Measurements from ENCODE around the gene CFAP119. TPM values are rescaled to one million over a fixed set of nuclear protein-coding genes. Genes with fewer than 3 reads are reported as not detected.

The CFAP119 gene
- total and polyA plus RNA-seq, 8 donors, result 5.1 to 10.9 (median 6.8) TPM

GRCh38 chr16:30750876-30751465 lies 10.9 kb downstream of the CFAP119 start:
- Histone ChIP-seq H3K4me1 (peaks cover 4 to 20% of the 10 kb centered on the region in 2 donors), H3K9me3 (no peaks in the 10 kb centered on the region), H3K27ac (no peak overlapping the region), H3K36me3 (peaks cover 0 to 56% of the 10 kb centered on the region in 2 donors), H3K27me3 (no peaks in the 10 kb centered on the region), H3K4me3 (no peak overlapping the region)
- intact Hi-C loops (cut with DNase I), result no loop called here
- no peak for ATAC-seq
- TF ChIP-seq CTCF (IDR thresholded peaks at IDR 0.05), result no peak
- peak in 2 of 4 donors; percentile 29 to 49 for DNase-seq

GRCh38 chr16:30750201-30750600 lies 11.7 kb downstream of the CFAP119 start:
- intact Hi-C loops (cut with DNase I), result no loop called here
- H3K9me3 ChIP-seq, result no peaks in the 10 kb centered on the region
- TF ChIP-seq CTCF (IDR thresholded peaks at IDR 0.05), result no peak
- ATAC-seq (no peak), DNase-seq (no peak)
- peaks cover 0 to 54% of the 10 kb centered on the region in 2 donors for H3K36me3 ChIP-seq
- no peak overlapping the region for H3K27ac ChIP-seq
- H3K27me3 ChIP-seq, result no peaks in the 10 kb centered on the region
- no peak overlapping the region for H3K4me3 ChIP-seq
- H3K4me1 ChIP-seq, result peaks cover 4 to 20% of the 10 kb centered on the region in 2 donors

GRCh38 chr16:30748634-30749445 lies 13.0 kb downstream of the CFAP119 start:
- H3K4me1 ChIP-seq, result peaks cover 4 to 20% of the 10 kb centered on the region in 2 donors
- peaks cover 0 to 54% of the 10 kb centered on the region in 2 donors for H3K36me3 ChIP-seq
- DNase-seq (peak in 2 of 4 donors; percentile 42 to 88), ATAC-seq (peak; percentile 51)
- peak overlapping the region; percentile 64 to 76 for H3K4me3 ChIP-seq
- H3K27me3 ChIP-seq, result no peaks in the 10 kb centered on the region
- intact Hi-C loops (cut with DNase I), result no loop called here
- H3K9me3 ChIP-seq, result no peaks in the 10 kb centered on the region
- peak overlapping the region in 1 of 2 donors; percentile 84 for H3K27ac ChIP-seq
- TF ChIP-seq CTCF (IDR thresholded peaks at IDR 0.05), result no peak

GRCh38 chr16:30747799-30748633 lies 13.8 kb downstream of the CFAP119 start, which contains the start of gene PHKG2:
Gene PHKG2, plus strand, starts transcription at chr16:30748425. Its CDS starts 396 bp downstream, at chr16:30748821.
- intact Hi-C loops (cut with DNase I), result no loop called here
- TF ChIP-seq CTCF (IDR thresholded peaks at IDR 0.05), result no peak

More at GRCh38 chr16:30747799-30748633, 13.8 kb downstream of the CFAP119 start, which contains the start of gene PHKG2:
- no peaks in the 10 kb centered on the region for H3K9me3 ChIP-seq
- ATAC-seq, result peak; percentile 99
- peak within 1 kb of the TSS; percentile 68 to 84 for H3K27ac ChIP-seq
- peak within 1 kb of the TSS; percentile 64 to 76 for H3K4me3 ChIP-seq
- H3K4me1 ChIP-seq, result peaks cover 4 to 20% of the 10 kb centered on the region in 2 donors
- no peaks in the 10 kb centered on the region for H3K27me3 ChIP-seq
- peak; percentile 97 to 100 (median 99) for DNase-seq
- peaks cover 0 to 54% of the 10 kb centered on the region in 2 donors for H3K36me3 ChIP-seq
